Ectodermal cell (in vitro differentiated cells): ENCODE measurements around the gene C12orf75. TPM values are rescaled to one million over a fixed set of nuclear protein-coding genes. Genes with fewer than 3 reads are reported as not detected.

Experiments
- H3K27ac ChIP-seq: 2 replicates; pipeline ENCODE4 v1.7.0; 2013; ENCODE audit warnings: mild to moderate bottlenecking, low read depth, low read length; ENCODE audit not compliant: insufficient read depth, poor library complexity, severe bottlenecking
- H3K27me3 ChIP-seq: 2 replicates; pipeline ENCODE4 v1.7.0; 2013; ENCODE audit warnings: mild to moderate bottlenecking, low read length; ENCODE audit not compliant: insufficient read depth, control insufficient read depth, poor library complexity, severe bottlenecking
- H3K36me3 ChIP-seq: one replicate; pipeline ENCODE4 v1.7.0; 2013; ENCODE audit warnings: low read length; ENCODE audit not compliant: control insufficient read depth, insufficient read depth
- H3K4me1 ChIP-seq: one replicate; pipeline ENCODE4 v1.7.0; 2013; ENCODE audit warnings: low read length; ENCODE audit not compliant: control insufficient read depth, insufficient read depth
- H3K4me3 ChIP-seq: 2 replicates; pipeline ENCODE4 v1.7.0; 2013; ENCODE audit warnings: low read depth, low read length, control low read depth; ENCODE audit not compliant: insufficient read depth
- H3K9me3 ChIP-seq: 2 replicates; pipeline ENCODE4 v1.7.0; 2013; ENCODE audit warnings: mild to moderate bottlenecking, low read length, moderate library complexity; ENCODE audit not compliant: control insufficient read depth
- WGBS, 2 experiments: methylation state at CpG; one replicate each; pipeline ENCODE4 v1.1.7; 2013; ENCODE audit warnings: missing lambda C conversion rate in 2 of 2; 5-methylcytosine and 5-hydroxymethylcytosine counted together
- polyA plus RNA-seq, 4 experiments: library from polyadenylated mRNA; stranded (reverse); fragments of 50-300 nt; gene quantifications; one replicate each; pipeline ENCODE4 v1.2.3, GENCODE V29; 2013

Gene C12orf75
- polyA plus RNA-seq (2013, experiment 1 of 4), result 30.9 TPM
- 29.7 TPM for polyA plus RNA-seq (2013, experiment 2 of 4)
- 25.7 TPM for polyA plus RNA-seq (2013, experiment 3 of 4)
- 29.2 TPM for polyA plus RNA-seq (2013, experiment 4 of 4)

DNA sequence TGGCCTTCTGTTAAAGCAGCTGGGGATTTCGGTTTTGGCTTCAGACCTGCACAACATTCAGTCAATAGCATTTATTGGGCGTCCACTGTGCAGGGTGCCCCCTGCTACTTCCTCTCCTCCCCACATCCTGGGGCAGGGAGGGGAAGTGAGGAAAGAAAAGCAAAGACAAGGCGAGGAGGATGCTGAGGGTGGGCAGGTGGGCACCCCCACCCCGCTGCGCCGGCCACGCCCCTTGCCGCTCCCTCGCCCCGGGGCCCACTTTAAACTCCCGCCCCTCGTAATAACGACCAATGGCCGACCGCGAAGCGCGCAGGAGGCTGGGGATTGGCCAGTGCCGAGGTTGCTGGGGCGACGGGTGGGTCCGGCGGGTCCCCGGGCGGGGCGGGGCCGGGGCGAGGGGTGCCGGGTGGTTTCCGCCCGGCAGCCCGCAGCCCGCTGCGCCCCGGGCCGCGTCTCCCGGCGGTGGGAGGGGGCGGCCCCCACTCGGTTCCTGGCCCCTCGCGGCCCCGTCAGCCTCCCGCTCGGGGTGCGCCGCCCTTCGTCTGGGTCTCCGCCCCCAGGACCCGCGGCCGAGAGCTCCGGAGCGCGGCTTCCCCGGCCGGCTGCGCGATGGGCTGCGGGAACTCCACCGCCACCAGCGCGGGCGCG, at the start of gene C12orf75:
TSS of gene C12orf75 (plus strand) at position 409 of the 648 bp plus-strand sequence. CDS start at position 610, 201 bp downstream.
- no peak within 1 kb of the TSS for H3K27ac ChIP-seq
- H3K4me3 ChIP-seq, result peak within 1 kb of the TSS; percentile 71

GRCh38 chr12:105280966-105281693, 49.4 kb upstream of the C12orf75 start:
- 91 to 95% methylated on average over 4 to 6 of the region's 6 CpGs for WGBS, 2 experiments
- H3K9me3 ChIP-seq, result no peaks in the 10 kb centered on the region
- H3K27ac ChIP-seq, result no peak overlapping the region

More for the DNA sequence above, at the start of gene C12orf75:
- H3K9me3 ChIP-seq, result no peaks in the 10 kb centered on the region
- H3K36me3 ChIP-seq, result no peaks in the 10 kb centered on the region
- peaks cover 30% of the 10 kb centered on the region for H3K27me3 ChIP-seq
- 1% methylated on average over 66 of the region's 66 CpGs for WGBS, 2 experiments
- peaks cover 12% of the 10 kb centered on the region for H3K4me1 ChIP-seq

DNA sequence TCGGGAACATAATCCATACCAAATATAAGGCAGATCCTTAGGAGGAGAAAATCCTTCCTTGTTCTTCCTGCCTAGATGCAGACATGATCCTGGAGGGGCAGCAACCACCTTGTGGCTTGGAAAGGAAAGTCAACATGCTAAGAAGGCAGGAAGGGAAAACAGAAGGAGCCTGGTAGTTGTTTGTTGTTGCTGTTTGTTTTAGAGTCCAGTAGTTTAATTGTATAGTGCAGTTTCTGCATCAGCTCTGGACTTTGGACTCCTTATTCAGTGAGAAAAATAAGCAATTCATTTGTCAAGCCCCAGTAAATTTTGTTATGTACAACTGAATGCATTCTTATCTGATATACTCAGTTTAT, 48.8 kb upstream of the C12orf75 start:
- Histone ChIP-seq H3K9me3 (no peaks in the 10 kb centered on the region), H3K27me3 (no peaks in the 10 kb centered on the region), H3K4me3 (no peak overlapping the region), H3K27ac (no peak overlapping the region), H3K4me1 (no peaks in the 10 kb centered on the region), H3K36me3 (no peaks in the 10 kb centered on the region)
- 71 to 87% methylated on average over 1 of the region's 1 CpG for WGBS, 2 experiments

More at GRCh38 chr12:105280966-105281693, 49.4 kb upstream of the C12orf75 start:
- no peaks in the 10 kb centered on the region for H3K4me1 ChIP-seq
- no peaks in the 10 kb centered on the region for H3K36me3 ChIP-seq
- H3K27me3 ChIP-seq, result no peaks in the 10 kb centered on the region
- H3K4me3 ChIP-seq, result no peak overlapping the region

- no peaks in the 10 kb centered on the region for H3K4me1 ChIP-seq
- H3K4me3 ChIP-seq, result no peak overlapping the region
- 88 to 91% methylated on average over 1 of the region's 1 CpG for WGBS, 2 experiments
- no peaks in the 10 kb centered on the region for H3K36me3 ChIP-seq
- H3K27me3 ChIP-seq, result no peaks in the 10 kb centered on the region
- no peak overlapping the region for H3K27ac ChIP-seq
- H3K9me3 ChIP-seq, result no peaks in the 10 kb centered on the region
Measured at GRCh38 chr12:105285378-105285777, 45.1 kb upstream of the C12orf75 start.

GRCh38 chr12:105287408-105287807, 43.1 kb upstream of the C12orf75 start:
- Histone ChIP-seq H3K27me3 (no peaks in the 10 kb centered on the region), H3K36me3 (no peaks in the 10 kb centered on the region), H3K4me3 (no peak overlapping the region), H3K27ac (no peak overlapping the region), H3K4me1 (no peaks in the 10 kb centered on the region), H3K9me3 (no peaks in the 10 kb centered on the region)
- 93 to 94% methylated on average over 1 of the region's 1 CpG for WGBS, 2 experiments

- 88 to 91% methylated on average over 3 of the region's 3 CpGs for WGBS, 2 experiments
- H3K27me3 ChIP-seq, result no peaks in the 10 kb centered on the region
- H3K4me1 ChIP-seq, result no peaks in the 10 kb centered on the region
- H3K9me3 ChIP-seq, result no peaks in the 10 kb centered on the region
- H3K36me3 ChIP-seq, result no peaks in the 10 kb centered on the region
- H3K4me3 ChIP-seq, result no peak overlapping the region
- H3K27ac ChIP-seq, result no peak overlapping the region
Measured at GRCh38 chr12:105288311-105288996, 42.0 kb upstream of the C12orf75 start.

DNA sequence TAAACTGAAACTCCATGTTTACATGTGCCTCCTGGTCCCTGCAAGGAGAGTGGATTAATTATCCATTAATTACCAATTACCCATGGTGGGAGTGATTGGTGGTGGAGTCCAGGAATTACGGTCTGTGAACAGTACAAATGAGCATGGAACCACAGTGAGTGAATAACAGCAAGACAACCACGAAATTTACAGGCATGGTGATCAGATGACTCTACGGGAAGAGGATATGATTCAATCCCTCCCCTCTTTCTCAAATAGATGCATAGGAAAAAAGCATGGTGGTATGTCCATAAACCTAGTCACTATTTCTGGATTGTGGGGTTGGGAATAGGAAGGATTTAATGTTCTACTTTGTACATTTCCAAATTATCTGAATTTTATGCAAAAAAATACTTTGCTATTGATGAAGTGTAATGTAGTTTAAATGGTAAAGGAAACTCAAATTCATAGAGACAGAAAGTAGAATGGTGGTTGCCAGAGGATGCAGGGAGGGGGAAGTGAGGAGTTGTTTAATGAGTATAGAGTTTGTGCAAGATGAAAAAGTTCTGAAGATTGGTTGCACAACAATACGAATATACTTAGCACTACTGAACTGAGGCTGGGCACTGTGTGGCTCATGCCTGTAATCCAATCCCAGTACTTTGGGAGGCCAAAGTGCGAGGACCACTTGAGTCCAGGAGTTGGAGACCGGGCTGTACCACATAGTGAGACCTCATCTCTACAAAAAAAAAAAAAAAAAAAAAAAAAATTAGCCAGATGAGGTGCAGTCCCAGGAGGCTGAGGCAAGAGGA, 41.2 kb upstream of the C12orf75 start:
- no peaks in the 10 kb centered on the region for H3K36me3 ChIP-seq
- no peak overlapping the region for H3K27ac ChIP-seq
- H3K4me3 ChIP-seq, result no peak overlapping the region
- no peaks in the 10 kb centered on the region for H3K9me3 ChIP-seq
- no peaks in the 10 kb centered on the region for H3K4me1 ChIP-seq
- WGBS, 2 experiments, result 84 to 96% methylated on average over 6 of the region's 6 CpGs
- no peaks in the 10 kb centered on the region for H3K27me3 ChIP-seq

- Histone ChIP-seq H3K27me3 (no peaks in the 10 kb centered on the region), H3K27ac (no peak overlapping the region), H3K9me3 (no peaks in the 10 kb centered on the region), H3K4me1 (no peaks in the 10 kb centered on the region), H3K4me3 (no peak overlapping the region), H3K36me3 (no peaks in the 10 kb centered on the region)
- WGBS, 2 experiments, result 85 to 93% methylated on average over 2 of the region's 2 CpGs
Measured at GRCh38 chr12:105291531-105291930, 39.0 kb upstream of the C12orf75 start.

GRCh38 chr12:105292705-105293104, 37.8 kb upstream of the C12orf75 start:
- Histone ChIP-seq H3K9me3 (no peaks in the 10 kb centered on the region), H3K27ac (no peak overlapping the region), H3K27me3 (no peaks in the 10 kb centered on the region), H3K36me3 (no peaks in the 10 kb centered on the region), H3K4me3 (no peak overlapping the region), H3K4me1 (no peaks in the 10 kb centered on the region)
- WGBS, 2 experiments, result 100% methylated on average over 1 of the region's 1 CpG; no CpG with 5 or more reads in 1 of the 2 experiments
